ENCODE measurements around the gene RNF214. TPM values are rescaled to one million over a fixed set of nuclear protein-coding genes. Genes with fewer than 3 reads are reported as not detected.

Gene RNF214
- total RNA-seq, 1 experiment from 2014 or later: 7.4 TPM

DNA sequence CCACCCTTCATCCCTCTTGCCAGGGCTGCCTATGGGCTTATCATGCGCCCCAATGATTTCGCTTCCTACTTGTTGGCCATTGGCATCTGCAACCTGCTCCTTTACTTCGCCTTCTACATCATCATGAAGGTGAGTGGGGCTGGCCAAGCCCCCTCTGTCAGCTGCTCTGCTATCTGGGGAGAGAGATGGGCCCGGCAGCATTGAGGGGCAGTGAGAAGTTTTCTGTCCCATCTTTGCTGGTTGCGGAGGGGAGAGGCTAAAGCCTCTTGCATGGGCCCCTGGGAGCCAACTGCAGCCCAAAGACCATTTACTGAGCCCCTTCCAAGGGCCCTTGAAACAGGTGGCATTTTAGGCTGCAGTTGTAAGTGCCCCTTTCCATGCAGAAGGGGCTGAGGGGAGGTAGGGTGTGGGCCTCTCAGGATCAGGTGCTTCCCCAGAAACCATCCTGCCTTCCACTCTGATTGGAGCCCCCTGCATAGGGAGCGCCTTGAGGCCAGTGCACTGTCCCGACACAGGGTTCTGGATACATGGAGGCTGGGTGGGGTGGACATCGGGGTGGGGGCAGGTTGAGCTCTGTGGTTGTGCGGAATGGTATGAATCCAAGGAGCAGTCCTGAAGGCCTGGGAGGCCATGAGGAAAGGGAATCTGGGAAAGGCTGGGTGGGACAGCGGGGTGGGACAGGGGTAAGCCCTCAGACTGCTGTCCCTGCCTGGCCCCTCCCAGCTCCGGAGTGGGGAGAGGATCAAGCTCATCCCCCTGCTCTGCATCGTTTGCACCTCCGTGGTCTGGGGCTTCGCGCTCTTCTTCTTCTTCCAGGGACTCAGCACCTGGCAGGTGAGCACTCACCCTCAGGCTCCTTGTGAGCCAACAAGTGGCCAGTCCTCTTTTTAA lies 39.1 kb upstream of the RNF214 start:
- Histone ChIP-seq H3K79me2 (ENCODE audit: low read length) (no peaks in the 10 kb centered on the region), H3K4me1 (ENCODE audit: insufficient read depth, low read length) (no peaks in the 10 kb centered on the region), H3K9me3 (ENCODE audit: low read length) (no peaks in the 10 kb centered on the region), H3K4me2 (ENCODE audit: low read length) (no peak overlapping the region), H3K27ac (ENCODE audit: low read length) (no peak overlapping the region), H3F3A (ENCODE audit: low read length, unreplicated experiment) (no peaks in the 10 kb centered on the region), H2AFZ (ENCODE audit: low read length) (no peak overlapping the region), H3K27me3 (ENCODE audit: low read length) (no peaks in the 10 kb centered on the region), H3K4me3 (ENCODE audit: low read length) (no peak overlapping the region), H3K36me3 (ENCODE audit: low read depth, low read length) (no peaks in the 10 kb centered on the region), H3K9me2 (replicated peaks; ENCODE audit: low read length) (no peaks in the 10 kb centered on the region), H4K20me1 (ENCODE audit: low read length) (no peaks in the 10 kb centered on the region), H3K9ac (ENCODE audit: low read length) (no peak overlapping the region)
- ChIA-PET CTCF (no interaction called here), POLR2A (ENCODE audit: unreplicated experiment) (no interaction called here)
- DNase-seq (no peak), ATAC-seq (no peak)
- intact Hi-C loops (cut with micrococcal nuclease): no loop called here
- TF ChIP-seq EZH2 (IDR thresholded peaks at IDR 0.05; ENCODE audit: low read length, unreplicated experiment) (no peak), EZH2phosphoT487 (IDR thresholded peaks at IDR 0.05; ENCODE audit: borderline replicate concordance, low read length) (no peak)
- TF ChIP-seq, protein P1, sequence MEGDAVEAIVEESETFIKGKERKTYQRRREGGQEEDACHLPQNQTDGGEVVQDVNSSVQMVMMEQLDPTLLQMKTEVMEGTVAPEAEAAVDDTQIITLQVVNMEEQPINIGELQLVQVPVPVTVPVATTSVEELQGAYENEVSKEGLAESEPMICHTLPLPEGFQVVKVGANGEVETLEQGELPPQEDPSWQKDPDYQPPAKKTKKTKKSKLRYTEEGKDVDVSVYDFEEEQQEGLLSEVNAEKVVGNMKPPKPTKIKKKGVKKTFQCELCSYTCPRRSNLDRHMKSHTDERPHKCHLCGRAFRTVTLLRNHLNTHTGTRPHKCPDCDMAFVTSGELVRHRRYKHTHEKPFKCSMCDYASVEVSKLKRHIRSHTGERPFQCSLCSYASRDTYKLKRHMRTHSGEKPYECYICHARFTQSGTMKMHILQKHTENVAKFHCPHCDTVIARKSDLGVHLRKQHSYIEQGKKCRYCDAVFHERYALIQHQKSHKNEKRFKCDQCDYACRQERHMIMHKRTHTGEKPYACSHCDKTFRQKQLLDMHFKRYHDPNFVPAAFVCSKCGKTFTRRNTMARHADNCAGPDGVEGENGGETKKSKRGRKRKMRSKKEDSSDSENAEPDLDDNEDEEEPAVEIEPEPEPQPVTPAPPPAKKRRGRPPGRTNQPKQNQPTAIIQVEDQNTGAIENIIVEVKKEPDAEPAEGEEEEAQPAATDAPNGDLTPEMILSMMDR (conservative IDR thresholded peaks at IDR 0.05; ENCODE audit: low read depth, low read length): no peak
- no TSS peak for BruUV-seq (replicated peaks)

DNA sequence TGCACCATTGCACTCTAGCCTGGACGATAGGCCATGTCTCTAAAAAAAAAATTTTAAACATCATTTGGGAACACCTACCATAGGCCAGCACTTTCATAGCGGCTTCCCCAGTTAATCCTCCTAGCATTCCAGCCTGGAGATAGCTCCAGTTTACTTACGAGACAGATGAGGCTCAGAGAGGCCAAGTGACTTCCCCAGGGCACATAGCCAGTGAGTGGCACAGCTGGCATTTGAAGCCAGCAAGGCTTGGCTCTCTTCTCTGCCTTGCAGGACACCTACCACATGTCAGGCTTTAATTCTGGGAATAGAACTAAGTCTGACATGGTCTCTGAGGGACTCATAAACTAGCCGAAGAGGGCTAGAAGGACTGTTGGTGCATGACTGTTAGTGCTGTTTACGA lies 38.2 kb upstream of the RNF214 start:
- POLR2A ChIA-PET (ENCODE audit: unreplicated experiment): interaction anchor here (0.7 kb wide), 1 partner anchor 16 kb away, joined by 4 read pairs; the partner anchor contains the start of gene SIDT2
- intact Hi-C loops (cut with micrococcal nuclease): no loop called here
- no peak for ATAC-seq
- TF ChIP-seq EZH2 (IDR thresholded peaks at IDR 0.05; ENCODE audit: low read length, unreplicated experiment) (no peak), EZH2phosphoT487 (IDR thresholded peaks at IDR 0.05; ENCODE audit: borderline replicate concordance, low read length) (no peak)
- TF ChIP-seq, protein P1 (conservative IDR thresholded peaks at IDR 0.05; ENCODE audit: low read depth, low read length): no peak
- no peaks in the 10 kb centered on the region for H3K79me2 ChIP-seq (ENCODE audit: low read length)
- CTCF ChIA-PET: no interaction called here
- peaks cover 5% of the 10 kb centered on the region; the same call in 1 of the 2 replicates for H3K4me1 ChIP-seq (ENCODE audit: insufficient read depth, low read length)
- no peak overlapping the region for H3K9ac ChIP-seq (ENCODE audit: low read length)
- H3K9me2 ChIP-seq (replicated peaks; ENCODE audit: low read length): no peaks in the 10 kb centered on the region
- no peak for DNase-seq
- H3K4me2 ChIP-seq (ENCODE audit: low read length): no peak overlapping the region
- H2AFZ ChIP-seq (ENCODE audit: low read length): no peak overlapping the region
- H3K9me3 ChIP-seq (ENCODE audit: low read length): no peaks in the 10 kb centered on the region
- no peaks in the 10 kb centered on the region for H3F3A ChIP-seq (ENCODE audit: low read length, unreplicated experiment)
- H3K36me3 ChIP-seq (ENCODE audit: low read depth, low read length): no peaks in the 10 kb centered on the region
- no peak overlapping the region for H3K27ac ChIP-seq (ENCODE audit: low read length)
- no peaks in the 10 kb centered on the region for H3K27me3 ChIP-seq (ENCODE audit: low read length)
- BruUV-seq (replicated peaks): no TSS peak
- H4K20me1 ChIP-seq (ENCODE audit: low read length): no peaks in the 10 kb centered on the region
- H3K4me3 ChIP-seq (ENCODE audit: low read length): no peak overlapping the region

DNA sequence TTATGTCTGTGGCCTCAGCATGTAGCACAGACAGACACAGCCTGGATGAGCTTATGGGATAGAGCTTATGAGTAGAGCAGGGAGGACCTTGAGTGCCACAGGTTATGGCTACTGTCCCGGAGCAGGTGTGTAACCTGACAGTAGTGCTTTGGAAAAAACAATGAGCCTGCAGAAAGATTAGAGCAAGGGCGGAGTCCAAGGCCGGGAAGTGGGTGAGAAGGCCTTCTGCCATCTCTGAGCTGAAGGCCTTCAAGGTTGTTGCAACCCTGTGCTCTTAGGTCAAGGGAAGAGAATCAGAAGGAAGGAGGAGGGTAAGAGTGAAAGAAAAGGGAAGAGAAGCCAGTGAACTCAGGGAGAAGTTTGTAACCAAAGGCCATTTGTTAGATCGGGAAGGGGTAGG lies 37.2 kb upstream of the RNF214 start:
- Histone ChIP-seq H3K36me3 (ENCODE audit: low read depth, low read length) (no peaks in the 10 kb centered on the region), H3K79me2 (ENCODE audit: low read length) (no peaks in the 10 kb centered on the region), H3K4me2 (ENCODE audit: low read length) (no peak overlapping the region), H4K20me1 (ENCODE audit: low read length) (no peaks in the 10 kb centered on the region), H3K9ac (ENCODE audit: low read length) (no peak overlapping the region), H3F3A (ENCODE audit: low read length, unreplicated experiment) (no peaks in the 10 kb centered on the region), H3K27ac (ENCODE audit: low read length) (no peak overlapping the region), H2AFZ (ENCODE audit: low read length) (no peak overlapping the region), H3K4me1 (ENCODE audit: insufficient read depth, low read length) (peaks cover 5% of the 10 kb centered on the region; the same call in 1 of the 2 replicates), H3K4me3 (ENCODE audit: low read length) (no peak overlapping the region), H3K9me2 (replicated peaks; ENCODE audit: low read length) (no peaks in the 10 kb centered on the region), H3K9me3 (ENCODE audit: low read length) (no peaks in the 10 kb centered on the region), H3K27me3 (ENCODE audit: low read length) (no peaks in the 10 kb centered on the region)
- POLR2A ChIA-PET (ENCODE audit: unreplicated experiment): interaction anchor here (0.7 kb wide), 1 partner anchor 342 kb away, joined by 9 read pairs; no protein-coding TSS in a partner anchor
- CTCF ChIA-PET: no interaction called here
- no TSS peak for BruUV-seq (replicated peaks)
- DNase-seq (no peak), ATAC-seq (no peak)
- intact Hi-C loops (cut with micrococcal nuclease): no loop called here
- TF ChIP-seq EZH2phosphoT487 (IDR thresholded peaks at IDR 0.05; ENCODE audit: borderline replicate concordance, low read length) (no peak), EZH2 (IDR thresholded peaks at IDR 0.05; ENCODE audit: low read length, unreplicated experiment) (no peak)
- TF ChIP-seq, protein P1 (conservative IDR thresholded peaks at IDR 0.05; ENCODE audit: low read depth, low read length): no peak

Data from PC-3 (cell line).